IMR-90 (cell line): Measurements from ENCODE around the gene RAB11FIP3.

ENCODE experiments used
- CEBPB ChIP-seq: IDR thresholded peaks from 2 replicates; pipeline ENCODE4 v1.6.1; 2012; ENCODE audit warnings: low read depth, low read length, improper control_type of control experiment
- CHD1 ChIP-seq: IDR thresholded peaks from 2 replicates; pipeline ENCODE4 v1.6.1; 2012; ENCODE audit warnings: low read depth, low read length, improper control_type of control experiment
- FOS ChIP-seq: fragments of 150-350 bp; IDR thresholded peaks from 2 replicates; pipeline ENCODE4 v1.6.1; 2016; ENCODE audit warnings: low read depth, low read length
- MAZ ChIP-seq: IDR thresholded peaks from 2 replicates; pipeline ENCODE4 v1.6.1; 2012; ENCODE audit warnings: low read depth, mild to moderate bottlenecking, low read length, improper control_type of control experiment, moderate library complexity, borderline replicate concordance
- MXI1 ChIP-seq: IDR thresholded peaks from 2 replicates; pipeline ENCODE4 v1.6.1; 2012; ENCODE audit warnings: low read depth, mild to moderate bottlenecking, low read length, moderate library complexity, borderline replicate concordance
- NFE2L2 ChIP-seq: fragments of 150-350 bp; IDR thresholded peaks from 2 replicates; pipeline ENCODE4 v1.6.1; 2016; ENCODE audit warnings: low read depth, mild to moderate bottlenecking, low read length
- POLR2A ChIP-seq: IDR thresholded peaks from 2 replicates; pipeline ENCODE4 v1.6.1; 2012; ENCODE audit warnings: mild to moderate bottlenecking, low read depth, low read length
- RCOR1 ChIP-seq: IDR thresholded peaks from 2 replicates; pipeline ENCODE4 v1.6.1; 2012; ENCODE audit warnings: mild to moderate bottlenecking, low read length, improper control_type of control experiment; ENCODE audit not compliant: insufficient replicate concordance
- RFX5 ChIP-seq: IDR thresholded peaks from 2 replicates; pipeline ENCODE4 v1.8.0; 2012; ENCODE audit warnings: low read depth, mild to moderate bottlenecking, low read length, moderate library complexity
- TF ChIP-seq, protein P1 (sequence below): conservative IDR thresholded peaks from 2 replicates; pipeline ENCODE4 v1.5.1; 2012; ENCODE audit warnings: mild to moderate bottlenecking, low read depth, low read length, improper control_type of control experiment
- TF ChIP-seq, protein P2 (sequence below): fragments of 150-350 bp; IDR thresholded peaks from 2 replicates; pipeline ENCODE4 v1.6.1; 2017; ENCODE audit warnings: mild to moderate bottlenecking, antibody characterized with exemption, low read length, low read depth
- TF ChIP-seq, protein P3 (sequence below): fragments of 150-350 bp; IDR thresholded peaks from 2 replicates; pipeline ENCODE4 v1.6.1; 2016; ENCODE audit warnings: low read depth, mild to moderate bottlenecking, low read length, moderate library complexity, borderline replicate concordance

DNA sequence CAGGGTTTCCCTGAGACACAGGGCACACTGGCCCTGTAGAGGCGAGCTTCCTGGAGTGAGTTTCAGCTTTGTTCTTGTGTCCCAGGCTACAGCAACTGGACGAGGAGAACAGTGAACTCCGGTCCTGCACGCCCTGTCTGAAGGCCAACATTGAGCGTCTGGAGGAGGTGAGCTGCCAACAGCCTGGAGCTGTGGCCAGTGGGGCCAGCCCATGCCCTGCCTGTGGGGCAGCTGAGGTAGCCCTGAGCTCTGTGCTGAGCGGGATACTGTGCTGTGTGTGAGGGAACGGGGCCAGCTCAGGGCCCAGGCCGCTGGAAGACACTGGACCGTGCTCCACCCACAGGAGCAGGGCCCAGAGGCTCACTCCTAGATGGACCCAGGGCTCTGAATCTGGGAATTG is 93.4 kb downstream of the RAB11FIP3 start:
- no peak for TF ChIP-seq NFE2L2
- no peak for TF ChIP-seq RCOR1
- TF ChIP-seq, protein P1, sequence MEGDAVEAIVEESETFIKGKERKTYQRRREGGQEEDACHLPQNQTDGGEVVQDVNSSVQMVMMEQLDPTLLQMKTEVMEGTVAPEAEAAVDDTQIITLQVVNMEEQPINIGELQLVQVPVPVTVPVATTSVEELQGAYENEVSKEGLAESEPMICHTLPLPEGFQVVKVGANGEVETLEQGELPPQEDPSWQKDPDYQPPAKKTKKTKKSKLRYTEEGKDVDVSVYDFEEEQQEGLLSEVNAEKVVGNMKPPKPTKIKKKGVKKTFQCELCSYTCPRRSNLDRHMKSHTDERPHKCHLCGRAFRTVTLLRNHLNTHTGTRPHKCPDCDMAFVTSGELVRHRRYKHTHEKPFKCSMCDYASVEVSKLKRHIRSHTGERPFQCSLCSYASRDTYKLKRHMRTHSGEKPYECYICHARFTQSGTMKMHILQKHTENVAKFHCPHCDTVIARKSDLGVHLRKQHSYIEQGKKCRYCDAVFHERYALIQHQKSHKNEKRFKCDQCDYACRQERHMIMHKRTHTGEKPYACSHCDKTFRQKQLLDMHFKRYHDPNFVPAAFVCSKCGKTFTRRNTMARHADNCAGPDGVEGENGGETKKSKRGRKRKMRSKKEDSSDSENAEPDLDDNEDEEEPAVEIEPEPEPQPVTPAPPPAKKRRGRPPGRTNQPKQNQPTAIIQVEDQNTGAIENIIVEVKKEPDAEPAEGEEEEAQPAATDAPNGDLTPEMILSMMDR, result no peak
- TF ChIP-seq MXI1, result no peak
- TF ChIP-seq CEBPB, result no peak
- TF ChIP-seq MAZ, result no peak
- no peak for TF ChIP-seq RFX5
- no peak for TF ChIP-seq POLR2A
- TF ChIP-seq, protein P2, sequence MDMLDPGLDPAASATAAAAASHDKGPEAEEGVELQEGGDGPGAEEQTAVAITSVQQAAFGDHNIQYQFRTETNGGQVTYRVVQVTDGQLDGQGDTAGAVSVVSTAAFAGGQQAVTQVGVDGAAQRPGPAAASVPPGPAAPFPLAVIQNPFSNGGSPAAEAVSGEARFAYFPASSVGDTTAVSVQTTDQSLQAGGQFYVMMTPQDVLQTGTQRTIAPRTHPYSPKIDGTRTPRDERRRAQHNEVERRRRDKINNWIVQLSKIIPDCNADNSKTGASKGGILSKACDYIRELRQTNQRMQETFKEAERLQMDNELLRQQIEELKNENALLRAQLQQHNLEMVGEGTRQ, result no peak
- no peak for TF ChIP-seq CHD1
- TF ChIP-seq FOS, result no peak
- TF ChIP-seq, protein P3, sequence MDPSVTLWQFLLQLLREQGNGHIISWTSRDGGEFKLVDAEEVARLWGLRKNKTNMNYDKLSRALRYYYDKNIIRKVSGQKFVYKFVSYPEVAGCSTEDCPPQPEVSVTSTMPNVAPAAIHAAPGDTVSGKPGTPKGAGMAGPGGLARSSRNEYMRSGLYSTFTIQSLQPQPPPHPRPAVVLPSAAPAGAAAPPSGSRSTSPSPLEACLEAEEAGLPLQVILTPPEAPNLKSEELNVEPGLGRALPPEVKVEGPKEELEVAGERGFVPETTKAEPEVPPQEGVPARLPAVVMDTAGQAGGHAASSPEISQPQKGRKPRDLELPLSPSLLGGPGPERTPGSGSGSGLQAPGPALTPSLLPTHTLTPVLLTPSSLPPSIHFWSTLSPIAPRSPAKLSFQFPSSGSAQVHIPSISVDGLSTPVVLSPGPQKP, result no peak
